COR-L47 (cell line): ENCODE results near the gene MDM2.

Experiments used
- DNase-seq: peaks from one replicate; lab custom pipeline; 2025; lab: John Stamatoyannopoulos, UW

The MDM2 gene

GRCh38 chr12:68877583-68877982 lies 69.6 kb downstream of the MDM2 start:
- no peak for DNase-seq

- DNase-seq: no peak
Observed at GRCh38 chr12:68878283-68878682, 70.3 kb downstream of the MDM2 start.

GRCh38 chr12:68878846-68879245 lies 70.9 kb downstream of the MDM2 start:
- DNase-seq: no peak

- DNase-seq: no peak
Observed at GRCh38 chr12:68880660-68881325, 72.8 kb downstream of the MDM2 start.

- no peak for DNase-seq
Observed at GRCh38 chr12:68882251-68882964, 74.4 kb downstream of the MDM2 start.

- DNase-seq: no peak
Observed at GRCh38 chr12:68883151-68883550, 75.2 kb downstream of the MDM2 start.

GRCh38 chr12:68884251-68884650 lies 76.3 kb downstream of the MDM2 start:
- no peak for DNase-seq

- no peak for DNase-seq
Observed at GRCh38 chr12:68885381-68885780, 77.4 kb downstream of the MDM2 start.

GRCh38 chr12:68886636-68887572 lies 78.9 kb downstream of the MDM2 start:
- no peak for DNase-seq

GRCh38 chr12:68887641-68888040 lies 79.7 kb downstream of the MDM2 start:
- DNase-seq: no peak

- DNase-seq: no peak
Observed at GRCh38 chr12:68888243-68888642, 80.3 kb downstream of the MDM2 start.

GRCh38 chr12:68890701-68891113 lies 82.7 kb downstream of the MDM2 start:
- DNase-seq: no peak

- DNase-seq: no peak
Observed at GRCh38 chr12:68891141-68891540, 83.2 kb downstream of the MDM2 start.

GRCh38 chr12:68893201-68893600 lies 85.2 kb downstream of the MDM2 start:
- no peak for DNase-seq

- no peak for DNase-seq
Observed at GRCh38 chr12:68893741-68894140, 85.8 kb downstream of the MDM2 start.

GRCh38 chr12:68894276-68894855 lies 86.4 kb downstream of the MDM2 start:
- no peak for DNase-seq

- DNase-seq: no peak
Observed at GRCh38 chr12:68896881-68897540, 89.0 kb downstream of the MDM2 start.

GRCh38 chr12:68899251-68899771 lies 91.3 kb downstream of the MDM2 start:
- peak; percentile 7 for DNase-seq

- DNase-seq: no peak
Observed at GRCh38 chr12:68900241-68900640, 92.3 kb downstream of the MDM2 start.
